GM12873 (cell line): Measurements from ENCODE around the gene SPRED2.

Source experiments
- CTCF ChIP-seq: IDR thresholded peaks from 2 replicates; pipeline ENCODE4 v1.5.1; 2012; ENCODE audit warnings: low read depth, mild to moderate bottlenecking, moderate library complexity, low read length, control low read depth; ENCODE audit not compliant: insufficient read depth; ENCODE audit errors: missing control alignments

The SPRED2 gene

GRCh38 chr2:65375723-65376122 is 56.7 kb downstream of the SPRED2 start:
- no peak for TF ChIP-seq CTCF

- TF ChIP-seq CTCF = no peak
Observed at GRCh38 chr2:65374999-65375398, 57.4 kb downstream of the SPRED2 start.

GRCh38 chr2:65374575-65374974 is 57.8 kb downstream of the SPRED2 start:
- no peak for TF ChIP-seq CTCF

DNA sequence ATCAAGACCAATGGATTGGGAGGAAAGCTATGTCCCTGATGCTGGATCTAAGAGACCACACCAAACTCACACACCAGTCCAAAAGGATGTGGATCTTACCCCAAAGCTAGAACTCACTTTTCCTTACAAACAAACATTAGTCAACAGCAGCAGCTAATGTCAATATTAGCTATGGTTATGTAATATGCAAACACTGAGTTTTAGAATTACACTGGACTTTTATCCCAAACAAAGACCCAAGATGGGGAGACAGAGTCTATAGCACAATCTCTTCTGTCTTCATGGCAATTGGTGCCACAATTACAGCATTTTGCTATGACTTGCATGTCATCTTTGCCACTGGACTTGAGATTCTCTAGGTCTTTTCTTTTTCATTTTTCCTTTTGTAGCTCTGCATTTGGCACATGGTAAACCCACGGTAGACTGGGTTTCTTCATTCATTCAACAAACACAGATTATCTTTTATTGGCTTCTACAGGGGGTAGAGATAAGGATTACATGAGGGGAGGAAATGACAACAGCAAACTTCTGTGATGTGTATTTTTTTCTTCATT is 59.0 kb downstream of the SPRED2 start:
- no peak for TF ChIP-seq CTCF

GRCh38 chr2:65372619-65373018 is 59.8 kb downstream of the SPRED2 start:
- TF ChIP-seq CTCF = no peak

DNA sequence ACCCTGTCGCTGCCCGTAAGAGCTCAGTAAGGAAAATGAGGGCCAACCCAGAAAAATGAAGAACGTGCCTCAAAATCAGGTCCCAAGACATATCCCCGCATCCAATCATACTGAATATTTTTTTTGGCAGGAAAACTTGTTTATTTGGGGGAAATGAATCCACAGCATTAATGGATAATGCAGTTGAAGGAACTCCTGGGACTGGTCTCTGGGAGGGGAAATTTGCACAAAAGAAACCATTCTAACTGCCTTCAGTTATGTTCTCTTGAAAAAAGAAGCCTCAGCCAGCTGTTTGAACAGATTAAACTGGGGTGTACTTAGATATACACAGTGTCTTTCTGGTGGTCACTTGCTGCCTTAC is 61.3 kb downstream of the SPRED2 start:
- no peak for TF ChIP-seq CTCF

- TF ChIP-seq CTCF = no peak
Observed at GRCh38 chr2:65370387-65371073, 61.9 kb downstream of the SPRED2 start.
